Natural killer cell (primary cell): Measurements from ENCODE around the gene TAS2R43. TPM values are rescaled to one million over a fixed set of nuclear protein-coding genes. Genes with fewer than 3 reads are reported as not detected.

ENCODE experiments used
- ATAC-seq, 3 donors: fragments of 150-1000 bp in 2 of 3; fragments of 200-7000 bp in 1 of 3; cut with Tn5 transposase; 1 replicate in 1 of 3; 2 replicates in 2 of 3; pipeline ENCODE4 v1.10.0; 2021; ENCODE audit warnings: mild to moderate bottlenecking in 2 of 3, moderate library complexity in 2 of 3
- DNase-seq, 2 donors: peaks; one replicate each; pipeline versions ENCODE4 v3.0.0 to v3.0.0-alpha.2; 2013 to 2021; ENCODE audit warnings: mixed read lengths in 1 of 2
- H3K27ac ChIP-seq: one replicate; pipeline ENCODE4 v1.5.1; 2013; ENCODE audit warnings: mild to moderate bottlenecking, low read length
- H3K27me3 ChIP-seq: one replicate; pipeline ENCODE4 v1.6.1; 2013; ENCODE audit warnings: low read length; ENCODE audit not compliant: control insufficient read depth, insufficient read depth
- H3K36me3 ChIP-seq: one replicate; pipeline ENCODE4 v1.6.1; 2013; ENCODE audit warnings: low read length; ENCODE audit not compliant: control insufficient read depth, insufficient read depth
- H3K4me1 ChIP-seq: one replicate; pipeline ENCODE4 v1.6.1; 2013; ENCODE audit warnings: low read length; ENCODE audit not compliant: control insufficient read depth, insufficient read depth
- H3K4me3 ChIP-seq: one replicate; pipeline ENCODE4 v1.5.1; 2013; ENCODE audit warnings: low read length
- H3K9me3 ChIP-seq: one replicate; pipeline ENCODE4 v1.6.1; 2013; ENCODE audit warnings: low read length; ENCODE audit not compliant: control insufficient read depth, insufficient read depth
- H3K27ac Mint-ChIP-seq, 2 donors: one replicate each; pipeline ENCODE4 v1.8.0; 2022; ENCODE audit warnings: mild to moderate bottlenecking in 2 of 2, mixed read lengths in 2 of 2, moderate library complexity in 1 of 2
- H3K27me3 Mint-ChIP-seq, 2 donors: one replicate each; pipeline ENCODE4 v1.8.0; 2022; ENCODE audit warnings: low read depth in 2 of 2, mixed read lengths in 2 of 2
- H3K36me3 Mint-ChIP-seq: one replicate; pipeline ENCODE4 v1.8.0; 2022; ENCODE audit warnings: mixed read lengths
- H3K4me1 Mint-ChIP-seq, 2 donors: one replicate each; pipeline ENCODE4 v1.8.0; 2022; ENCODE audit warnings: mixed read lengths in 2 of 2
- H3K4me3 Mint-ChIP-seq: one replicate; pipeline ENCODE4 v1.8.0; 2022; ENCODE audit warnings: mild to moderate bottlenecking, moderate library complexity, mixed read lengths
- H3K9me3 Mint-ChIP-seq, 2 donors: one replicate each; pipeline ENCODE4 v1.8.0; 2022; ENCODE audit warnings: mixed read lengths in 2 of 2
- WGBS: methylation state at CpG from one replicate; pipeline ENCODE4 v1.1.7; 2013; ENCODE audit warnings: missing lambda C conversion rate; ENCODE audit not compliant: insufficient coverage; 5-methylcytosine and 5-hydroxymethylcytosine counted together
- intact Hi-C: fragments of 100-400 bp; cut with micrococcal nuclease; formaldehyde crosslinking; loops from one replicate; pipeline ENCODE4 v1.14.2; 2022
- total RNA-seq, 4 donors: library from RNA; stranded (reverse); fragments of 120-200 nt in 1 of 4; gene quantifications; one replicate each; pipeline versions ENCODE4 v1.2.3 to v1.2.4, GENCODE V29; 2013 to 2022
- TF ChIP-seq, protein P1 (sequence below): fragments of 200-600 bp; IDR thresholded peaks from one replicate; pipeline ENCODE4 v1.8.0; 2022; ENCODE audit warnings: antibody characterized with exemption

Gene TAS2R43
- total RNA-seq, 3 donors from 2014 or later (not counting 1 experiment from before 2014, with no cell fraction given): 2.1 to 6.7 (median 4.5) TPM

GRCh38 chr12:11081987-11082386, 10.1 kb downstream of the TAS2R43 start:
- H3K4me1 Mint-ChIP-seq: peaks cover 0 to 15% of the 10 kb centered on the region in 2 donors
- H3K27me3 Mint-ChIP-seq: no peaks in the 10 kb centered on the region
- peaks cover 3 to 6% of the 10 kb centered on the region in 2 donors for H3K9me3 Mint-ChIP-seq
- H3K27ac Mint-ChIP-seq: no peak overlapping the region
- intact Hi-C loops: no loop called here
- ATAC-seq: no peak
- no peak overlapping the region for H3K4me3 Mint-ChIP-seq
- H3K4me3 ChIP-seq: no peak overlapping the region
- no peaks in the 10 kb centered on the region for H3K4me1 ChIP-seq
- WGBS: no CpG with 5 or more reads among the region's 2 CpGs
- TF ChIP-seq, protein P1, sequence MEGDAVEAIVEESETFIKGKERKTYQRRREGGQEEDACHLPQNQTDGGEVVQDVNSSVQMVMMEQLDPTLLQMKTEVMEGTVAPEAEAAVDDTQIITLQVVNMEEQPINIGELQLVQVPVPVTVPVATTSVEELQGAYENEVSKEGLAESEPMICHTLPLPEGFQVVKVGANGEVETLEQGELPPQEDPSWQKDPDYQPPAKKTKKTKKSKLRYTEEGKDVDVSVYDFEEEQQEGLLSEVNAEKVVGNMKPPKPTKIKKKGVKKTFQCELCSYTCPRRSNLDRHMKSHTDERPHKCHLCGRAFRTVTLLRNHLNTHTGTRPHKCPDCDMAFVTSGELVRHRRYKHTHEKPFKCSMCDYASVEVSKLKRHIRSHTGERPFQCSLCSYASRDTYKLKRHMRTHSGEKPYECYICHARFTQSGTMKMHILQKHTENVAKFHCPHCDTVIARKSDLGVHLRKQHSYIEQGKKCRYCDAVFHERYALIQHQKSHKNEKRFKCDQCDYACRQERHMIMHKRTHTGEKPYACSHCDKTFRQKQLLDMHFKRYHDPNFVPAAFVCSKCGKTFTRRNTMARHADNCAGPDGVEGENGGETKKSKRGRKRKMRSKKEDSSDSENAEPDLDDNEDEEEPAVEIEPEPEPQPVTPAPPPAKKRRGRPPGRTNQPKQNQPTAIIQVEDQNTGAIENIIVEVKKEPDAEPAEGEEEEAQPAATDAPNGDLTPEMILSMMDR: no peak
- peaks cover 8% of the 10 kb centered on the region for H3K36me3 Mint-ChIP-seq
- no peaks in the 10 kb centered on the region for H3K9me3 ChIP-seq
- no peak overlapping the region for H3K27ac ChIP-seq
- no peak for DNase-seq
- no peaks in the 10 kb centered on the region for H3K36me3 ChIP-seq
- H3K27me3 ChIP-seq: no peaks in the 10 kb centered on the region

DNA sequence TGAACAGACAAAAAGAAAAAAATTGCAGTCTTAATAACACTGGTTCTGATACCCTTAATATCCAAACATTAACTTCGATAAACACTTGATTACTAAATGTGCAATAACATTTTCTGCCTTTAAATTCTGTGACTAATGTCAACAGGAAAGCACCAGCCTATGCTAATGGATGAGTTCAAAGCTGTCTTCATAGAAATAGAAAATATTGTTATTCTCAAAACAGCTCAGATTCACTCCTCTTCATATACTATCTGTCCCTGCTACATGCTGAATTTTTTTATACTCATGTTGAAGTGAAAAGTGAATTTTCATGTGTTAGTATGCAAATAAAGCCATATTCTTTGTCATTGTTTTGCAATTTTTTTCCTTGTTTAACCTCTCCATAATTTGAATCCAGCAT, 13.9 kb downstream of the TAS2R43 start:
- Histone ChIP-seq H3K36me3 (no peaks in the 10 kb centered on the region), H3K9me3 (no peaks in the 10 kb centered on the region), H3K4me1 (no peaks in the 10 kb centered on the region), H3K4me3 (no peak overlapping the region), H3K27me3 (no peaks in the 10 kb centered on the region), H3K27ac (no peak overlapping the region)
- Mint-ChIP-seq H3K4me3 (no peak overlapping the region), H3K4me1 (peaks cover 5 to 34% of the 10 kb centered on the region in 2 donors), H3K27ac (no peak overlapping the region), H3K27me3 (no peaks in the 10 kb centered on the region), H3K36me3 (peaks cover 8% of the 10 kb centered on the region), H3K9me3 (peaks cover 3 to 6% of the 10 kb centered on the region in 2 donors)
- TF ChIP-seq, protein P1: no peak
- DNase-seq (no peak), ATAC-seq (no peak)
- no CpG with 5 or more reads among the region's 1 CpG for WGBS
- intact Hi-C loops: no loop called here

DNA sequence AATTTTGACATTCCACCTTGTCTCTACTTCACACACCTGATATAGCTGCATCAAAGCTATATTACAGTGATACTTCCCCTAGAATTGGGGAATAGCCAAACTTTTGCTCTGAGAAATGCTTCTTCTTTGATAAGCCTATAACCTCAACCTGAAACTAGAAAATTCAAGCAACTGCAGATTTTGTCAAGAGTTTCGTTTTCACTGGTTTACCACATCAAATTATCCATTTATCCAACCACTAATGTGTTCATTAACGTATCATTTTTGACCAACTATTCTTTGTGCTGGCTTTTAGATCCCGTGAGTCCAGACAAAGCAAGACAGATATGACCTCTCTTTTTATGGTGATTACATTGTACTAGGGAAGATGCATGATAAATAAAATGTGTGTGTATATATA, 16.5 kb downstream of the TAS2R43 start:
- Mint-ChIP-seq H3K9me3 (no peaks in the 10 kb centered on the region), H3K4me3 (no peak overlapping the region), H3K4me1 (peaks cover 15 to 34% of the 10 kb centered on the region in 2 donors), H3K27me3 (no peaks in the 10 kb centered on the region), H3K36me3 (no peaks in the 10 kb centered on the region), H3K27ac (no peak overlapping the region)
- Histone ChIP-seq H3K4me1 (no peaks in the 10 kb centered on the region), H3K9me3 (no peaks in the 10 kb centered on the region), H3K27ac (no peak overlapping the region), H3K4me3 (no peak overlapping the region), H3K36me3 (no peaks in the 10 kb centered on the region), H3K27me3 (no peaks in the 10 kb centered on the region)
- ATAC-seq (no peak), DNase-seq (no peak)
- no CpG with 5 or more reads among the region's 3 CpGs for WGBS
- TF ChIP-seq, protein P1: no peak
- intact Hi-C loops: no loop called here

DNA sequence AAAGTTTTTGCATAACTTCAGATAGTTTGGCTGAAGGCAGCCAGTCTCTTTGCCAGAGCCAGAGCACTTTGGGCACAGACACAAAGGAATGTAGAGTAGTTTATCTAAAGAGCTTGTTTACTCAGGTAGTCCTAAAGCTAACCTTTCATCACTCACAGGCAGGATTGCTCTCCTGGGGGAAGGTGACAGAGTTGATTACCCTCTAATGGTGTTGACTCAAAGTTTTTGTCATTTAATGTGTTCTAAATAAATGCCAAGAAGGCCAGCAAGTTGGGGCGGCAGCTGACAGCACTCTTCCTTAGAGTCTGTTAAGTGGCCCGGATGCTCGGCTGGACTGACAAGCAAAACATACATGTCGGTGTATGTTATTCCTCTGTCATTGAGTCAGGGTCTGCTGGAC, 20.7 kb downstream of the TAS2R43 start:
- H3K27ac Mint-ChIP-seq: no peak overlapping the region
- H3K27me3 ChIP-seq: no peaks in the 10 kb centered on the region
- H3K36me3 ChIP-seq: no peaks in the 10 kb centered on the region
- peaks cover 21 to 31% of the 10 kb centered on the region in 2 donors for H3K4me1 Mint-ChIP-seq
- no peak overlapping the region for H3K4me3 ChIP-seq
- no peak overlapping the region for H3K4me3 Mint-ChIP-seq
- intact Hi-C loops: no loop called here
- H3K27ac ChIP-seq: no peak overlapping the region
- H3K4me1 ChIP-seq: no peaks in the 10 kb centered on the region
- ATAC-seq: no peak
- no peaks in the 10 kb centered on the region for H3K9me3 Mint-ChIP-seq
- TF ChIP-seq, protein P1: no peak
- 46% methylated on average over 4 of the region's 4 CpGs for WGBS
- H3K27me3 Mint-ChIP-seq: no peaks in the 10 kb centered on the region
- no peak for DNase-seq
- no peaks in the 10 kb centered on the region for H3K9me3 ChIP-seq
- H3K36me3 Mint-ChIP-seq: no peaks in the 10 kb centered on the region
